Measurements from ENCODE around the gene SLC44A5. TPM values are rescaled to one million over a fixed set of nuclear protein-coding genes. Genes with fewer than 3 reads are reported as not detected.

Gene SLC44A5
- total RNA-seq, 1 experiment from 2014 or later, result 2.4 TPM

GRCh38 chr1:75211648-75212047 is 399.3 kb downstream of the SLC44A5 start:
- no peak overlapping the region for H2AK5ac ChIP-seq (ENCODE audit: insufficient read length, low read length)
- H3K27me3 ChIP-seq (ENCODE audit: insufficient read depth, low read length), result no peaks in the 10 kb centered on the region
- H3T11ph ChIP-seq (ENCODE audit: low read length), result no peak overlapping the region
- Mint-ChIP-seq H3K4me3 (no peak overlapping the region), H3K9me3 (no peaks in the 10 kb centered on the region), H3K36me3 (ENCODE audit: insufficient read depth in 1 of 3, low read depth in 3 of 3) (no peaks in the 10 kb centered on the region), H3K27ac (no peak overlapping the region), H3K4me1 (peaks cover 6 to 9% of the 10 kb centered on the region in 2 experiments), H3K27me3 (ENCODE audit: low read depth) (no peaks in the 10 kb centered on the region)
- no peak overlapping the region for H2BK12ac ChIP-seq (ENCODE audit: insufficient read length, low read depth, low read length)
- no peak overlapping the region for H4K5ac ChIP-seq (ENCODE audit: insufficient read length, low read depth, low read length)
- no peak overlapping the region for H2AFZ ChIP-seq (ENCODE audit: low read length)
- no peak overlapping the region for H3K4ac ChIP-seq (ENCODE audit: low read depth, low read length)
- H3K18ac ChIP-seq (ENCODE audit: insufficient read length, low read depth, low read length), result no peak overlapping the region
- no peak overlapping the region for H2BK15ac ChIP-seq (ENCODE audit: low read depth, low read length)
- H3K23ac ChIP-seq (ENCODE audit: insufficient read length, low read depth, low read length), result no peak overlapping the region
- H2BK120ac ChIP-seq (ENCODE audit: low read depth, low read length, poor library complexity, severe bottlenecking), result no peak overlapping the region
- H3K27ac ChIP-seq (ENCODE audit: insufficient read length, low read depth, low read length), result no peak overlapping the region
- no peak overlapping the region for H3K56ac ChIP-seq (ENCODE audit: insufficient read length, low read depth, low read length)
- DNase-seq, result no peak
- no peaks in the 10 kb centered on the region for H3K9me3 ChIP-seq (ENCODE audit: control insufficient read depth, low read depth, low read length)
- H2BK20ac ChIP-seq (ENCODE audit: low read depth, low read length, poor library complexity, severe bottlenecking), result no peak overlapping the region
- TF ChIP-seq CTCF (conservative IDR thresholded peaks at IDR 0.05), result no peak
- no peaks in the 10 kb centered on the region for H3K79me1 ChIP-seq (ENCODE audit: insufficient read depth, low read depth, low read length, poor library complexity, severe bottlenecking)
- H4K91ac ChIP-seq (ENCODE audit: insufficient read length, low read depth, low read length), result no peak overlapping the region
- H3K4me1 ChIP-seq (ENCODE audit: insufficient read depth, low read length), result no peaks in the 10 kb centered on the region
- WGBS (ENCODE audit: extremely low coverage, insufficient read length, low lambda C conversion rate), result 100% methylated on average over 1 of the region's 1 CpG
- no peak overlapping the region for H3K9ac ChIP-seq (ENCODE audit: extremely low read depth, insufficient read length, low read length)
- no peak overlapping the region for H3K4me2 ChIP-seq (ENCODE audit: insufficient read depth, insufficient read length, low read length)
- H3K79me2 ChIP-seq (ENCODE audit: insufficient read depth, low read length), result no peaks in the 10 kb centered on the region
- H4K8ac ChIP-seq (replicated peaks; ENCODE audit: insufficient read length, low read depth, low read length), result no peak overlapping the region
- no peaks in the 10 kb centered on the region for H4K20me1 ChIP-seq (ENCODE audit: control insufficient read depth, insufficient read depth, insufficient read length)
- H2BK5ac ChIP-seq (ENCODE audit: insufficient read length, low read length), result no peak overlapping the region
- H3K14ac ChIP-seq (ENCODE audit: insufficient read depth, low read length), result no peak overlapping the region
- H3K23me2 ChIP-seq (ENCODE audit: insufficient read length, low read depth, low read length, poor library complexity, severe bottlenecking), result no peaks in the 10 kb centered on the region
